Stimulated activated CD8-positive, alpha-beta memory T cell treated with anti-CD3 and anti-CD28 coated beads, Interleukin-15, amount 100 ng/mL, for 24 hours (primary cell): ENCODE measurements around the gene MTG2.

Experiments
- DNase-seq: peaks from one replicate; pipeline ENCODE4 v3.0.0-alpha.2; 2020; ENCODE audit warnings: low read depth

MTG2 gene

GRCh38 chr20:62163485-62163865 is 19.4 kb upstream of the MTG2 start:
- no peak for DNase-seq

GRCh38 chr20:62163986-62164762 is 18.7 kb upstream of the MTG2 start:
- DNase-seq = no peak

GRCh38 chr20:62164879-62165761 is 17.7 kb upstream of the MTG2 start:
- DNase-seq = no peak

- no peak for DNase-seq
Measured at GRCh38 chr20:62165762-62166399, 16.9 kb upstream of the MTG2 start.

GRCh38 chr20:62167474-62167873 is 15.4 kb upstream of the MTG2 start:
- no peak for DNase-seq

GRCh38 chr20:62168061-62168460 is 14.8 kb upstream of the MTG2 start:
- DNase-seq = no peak

- no peak for DNase-seq
Measured at GRCh38 chr20:62168890-62169435, 13.9 kb upstream of the MTG2 start.

- DNase-seq = no peak
Measured at GRCh38 chr20:62170536-62170935, 12.3 kb upstream of the MTG2 start.

- DNase-seq = no peak
Measured at GRCh38 chr20:62171245-62171644, 11.6 kb upstream of the MTG2 start.

GRCh38 chr20:62172666-62173065 is 10.2 kb upstream of the MTG2 start:
- DNase-seq = no peak

GRCh38 chr20:62174021-62174804 is 8.6 kb upstream of the MTG2 start:
- no peak for DNase-seq

- no peak for DNase-seq
Measured at GRCh38 chr20:62174870-62175624, 7.8 kb upstream of the MTG2 start.

- no peak for DNase-seq
Measured at GRCh38 chr20:62175711-62176110, 7.1 kb upstream of the MTG2 start.

GRCh38 chr20:62176866-62177265 is 6.0 kb upstream of the MTG2 start:
- DNase-seq = no peak

- no peak for DNase-seq
Measured at GRCh38 chr20:62177307-62177706, 5.5 kb upstream of the MTG2 start.

- no peak for DNase-seq
Measured at GRCh38 chr20:62178316-62179161, 4.3 kb upstream of the MTG2 start.

- no peak for DNase-seq
Measured at GRCh38 chr20:62179162-62179504, 3.7 kb upstream of the MTG2 start.

- DNase-seq = no peak
Measured at GRCh38 chr20:62181808-62182207, 1.0 kb upstream of the MTG2 start.

- no peak for DNase-seq
Measured at GRCh38 chr20:62183426-62184142, 756 bp downstream of the MTG2 start.

GRCh38 chr20:62186096-62186426 is 3.2 kb downstream of the MTG2 start:
- no peak for DNase-seq
